Kidney tubule cell (primary cell): ENCODE data around the gene DYSF.
"Not testable (repeated sequence)": the region's sequence is repeated elsewhere in the genome, so short reads cannot be mapped to it uniquely, and the experiment has no call there.

Experiments
- DNase-seq: peaks from one replicate; pipeline ENCODE4 v3.0.0-alpha.2; 2018; ENCODE audit warnings: low spot score

Gene DYSF

GRCh38 chr2:71658256-71658655 is 204.9 kb downstream of the DYSF start:
- not testable (repeated sequence) for DNase-seq

DNA sequence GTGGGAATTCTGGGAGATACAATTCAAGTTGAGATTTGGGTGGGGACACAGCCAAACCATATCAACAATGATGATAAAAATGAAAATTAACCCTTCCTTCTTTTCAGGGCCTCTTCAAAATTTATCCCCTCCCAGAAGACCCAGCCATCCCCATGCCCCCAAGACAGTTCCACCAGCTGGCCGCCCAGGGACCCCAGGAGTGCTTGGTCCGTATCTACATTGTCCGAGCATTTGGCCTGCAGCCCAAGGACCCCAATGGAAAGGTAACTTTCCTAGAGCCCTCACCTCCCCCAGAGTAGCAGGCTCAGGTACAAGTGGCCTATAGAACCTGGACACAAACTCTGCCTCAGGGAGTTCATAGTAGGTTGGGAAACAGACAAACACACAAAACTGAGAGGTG is 205.4 kb downstream of the DYSF start:
- DNase-seq = no peak

- DNase-seq = no peak
Observed at GRCh38 chr2:71659868-71660518, 206.6 kb downstream of the DYSF start.

DNA sequence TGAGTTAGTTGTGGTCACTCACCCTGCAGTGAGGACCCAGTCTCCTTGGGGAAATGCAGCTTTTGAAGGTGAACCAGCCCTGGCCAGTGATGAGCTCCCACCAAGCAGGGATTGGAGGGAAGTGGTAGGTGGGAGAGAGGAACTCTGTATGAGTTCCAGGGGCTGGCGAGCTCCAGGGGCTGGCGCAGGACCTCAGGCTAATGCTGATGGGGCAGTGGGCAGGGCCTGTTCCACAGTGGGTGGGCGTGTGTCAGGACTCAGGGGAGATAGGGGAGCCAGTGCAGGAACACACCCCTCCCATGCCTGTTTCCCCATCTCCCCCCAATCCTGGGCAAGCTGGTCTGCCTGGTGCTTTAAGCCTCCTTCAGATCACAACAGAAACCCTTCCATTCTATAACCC is 208.4 kb downstream of the DYSF start:
- no peak for DNase-seq

GRCh38 chr2:71662665-71663394 is 209.5 kb downstream of the DYSF start:
- DNase-seq = no peak

- no peak for DNase-seq
Observed at GRCh38 chr2:71664161-71664560, 210.8 kb downstream of the DYSF start.

- no peak for DNase-seq
Observed at GRCh38 chr2:71665168-71666093, 212.1 kb downstream of the DYSF start.

DNA sequence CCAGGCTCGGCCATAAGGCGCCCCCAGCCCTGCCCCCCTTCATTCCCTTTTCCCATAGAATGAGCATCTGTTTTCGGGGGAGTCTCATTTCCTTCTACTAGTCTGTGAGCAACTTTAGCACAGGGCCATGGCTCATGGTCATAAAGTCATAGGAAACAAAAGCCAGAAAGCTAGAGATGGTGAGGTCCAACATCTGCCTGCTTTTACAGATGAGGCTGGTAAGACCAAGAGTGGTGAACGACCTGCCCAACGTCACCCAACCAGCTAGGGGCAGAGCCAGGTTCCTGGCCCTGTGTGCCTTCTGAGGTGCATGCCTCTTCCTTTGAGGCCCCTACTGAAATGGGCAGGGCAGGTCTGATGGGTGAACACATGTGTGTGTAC is 212.7 kb downstream of the DYSF start:
- no peak for DNase-seq

- no peak for DNase-seq
Observed at GRCh38 chr2:71667256-71668182, 214.2 kb downstream of the DYSF start.

GRCh38 chr2:71668326-71669057 is 215.1 kb downstream of the DYSF start:
- no peak for DNase-seq

DNA sequence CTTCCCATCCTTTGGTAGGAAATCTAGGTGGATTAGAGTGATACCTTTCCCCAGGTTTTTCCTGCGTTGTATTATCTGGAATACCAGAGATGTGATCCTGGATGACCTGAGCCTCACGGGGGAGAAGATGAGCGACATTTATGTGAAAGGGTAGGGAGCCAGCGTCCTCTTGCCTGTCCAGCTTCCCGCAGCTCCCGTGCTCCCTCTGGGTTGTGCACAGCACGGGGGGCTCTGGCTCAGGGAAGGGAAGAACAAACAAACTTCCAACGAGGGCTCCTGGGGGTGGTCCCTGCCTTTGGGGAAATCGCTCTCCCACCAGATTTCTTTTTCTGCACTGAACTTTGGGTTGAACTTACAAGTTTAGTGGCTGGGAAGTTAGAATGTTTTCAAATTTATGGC is 215.7 kb downstream of the DYSF start:
- DNase-seq = no peak

- DNase-seq = no peak
Observed at GRCh38 chr2:71669628-71670429, 216.5 kb downstream of the DYSF start.

GRCh38 chr2:71670430-71670795 is 217.1 kb downstream of the DYSF start:
- no peak for DNase-seq

- no peak for DNase-seq
Observed at GRCh38 chr2:71671203-71671854, 218.0 kb downstream of the DYSF start.

- no peak for DNase-seq
Observed at GRCh38 chr2:71671895-71672825, 218.8 kb downstream of the DYSF start.

DNA sequence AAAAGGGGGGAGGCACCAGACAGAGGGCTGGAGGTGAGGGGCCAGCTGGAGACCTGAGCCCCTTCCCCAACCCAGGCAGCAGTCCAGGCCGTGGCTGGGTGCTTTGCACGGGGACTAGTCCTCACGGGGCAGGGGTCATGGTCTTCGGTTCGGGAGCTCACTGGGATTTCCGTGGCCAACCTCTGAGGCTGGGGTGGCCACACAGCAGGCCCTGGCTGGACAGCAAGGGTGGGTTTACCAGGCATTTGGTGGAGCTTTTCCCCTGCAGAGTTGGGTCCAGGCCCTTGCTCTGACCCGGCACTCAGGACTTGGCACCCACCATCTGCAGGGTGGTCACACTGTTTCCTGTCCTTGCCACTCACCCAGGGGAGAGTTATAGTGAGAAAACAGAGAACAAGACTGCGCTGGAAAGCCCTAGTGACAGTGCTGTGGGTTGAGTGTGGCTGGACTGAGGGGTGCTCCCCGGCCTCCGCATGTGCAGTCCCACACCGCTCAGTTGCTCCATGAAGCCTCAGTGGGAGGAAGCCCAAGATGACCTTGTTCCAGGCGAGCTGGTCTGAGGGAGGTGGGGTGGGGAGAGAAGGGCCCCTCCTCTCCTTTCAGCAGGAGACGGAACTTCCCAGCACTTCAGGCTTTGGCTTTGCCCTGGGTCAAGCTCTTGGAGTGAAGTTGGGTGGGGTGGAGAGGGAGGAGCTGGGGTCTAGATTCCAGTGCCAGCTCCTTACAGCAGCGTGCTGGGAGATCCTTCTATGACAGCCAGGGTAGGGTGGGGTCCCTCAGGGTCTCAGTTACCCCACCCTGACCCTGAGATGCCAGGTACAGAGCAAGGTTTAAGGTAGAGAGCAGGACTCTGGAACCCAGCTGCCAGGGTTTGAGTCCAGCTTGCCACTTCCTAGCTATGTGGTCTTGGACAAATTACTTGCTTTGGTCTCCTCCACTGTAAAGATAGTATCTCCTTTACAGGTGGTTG is 219.8 kb downstream of the DYSF start:
- no peak for DNase-seq

- DNase-seq = no peak
Observed at GRCh38 chr2:71674158-71674851, 220.9 kb downstream of the DYSF start.
